Esophagus mucosa (tissue), 1 donor: ENCODE data around the gene FRMD6. TPM values are rescaled to one million over a fixed set of nuclear protein-coding genes. Genes with fewer than 3 reads are reported as not detected.
"Not testable (repeated sequence)": the region's sequence is repeated elsewhere in the genome, so short reads cannot be mapped to it uniquely, and the experiment has no call there.

Experiments used
- ATAC-seq: fragments of 200-7000 bp; cut with Tn5 transposase; one replicate; pipeline ENCODE4 v1.9.1; 2020
- total RNA-seq: library from RNA; stranded (reverse); gene quantifications from one replicate; pipeline ENCODE4 v1.2.4, GENCODE V29; 2023
- donor health status: DM: yes; HTN: yes; CAD: no.

FRMD6 gene
- total RNA-seq, 1 donor from 2014 or later = 92.0 TPM

DNA sequence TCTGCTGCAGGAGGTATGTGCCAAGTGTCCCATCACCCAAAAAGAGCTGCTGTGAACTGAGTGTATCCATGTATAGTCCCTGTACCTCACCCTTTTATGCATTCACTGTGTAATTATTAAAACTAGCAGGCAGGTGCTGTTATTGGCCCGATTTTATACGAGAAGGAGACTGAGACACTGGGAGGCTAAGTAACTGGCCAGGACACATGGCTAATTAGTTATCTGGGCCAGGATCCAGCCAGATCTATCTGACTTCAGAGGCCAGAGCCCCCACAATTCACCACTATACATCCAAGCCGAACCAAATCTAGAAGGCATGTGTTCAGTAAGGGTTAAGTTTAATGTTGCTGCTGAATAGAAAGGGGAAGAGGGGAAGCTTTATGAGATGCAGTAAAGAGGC is 73.4 kb downstream of the FRMD6 start:
- ATAC-seq = no peak

DNA sequence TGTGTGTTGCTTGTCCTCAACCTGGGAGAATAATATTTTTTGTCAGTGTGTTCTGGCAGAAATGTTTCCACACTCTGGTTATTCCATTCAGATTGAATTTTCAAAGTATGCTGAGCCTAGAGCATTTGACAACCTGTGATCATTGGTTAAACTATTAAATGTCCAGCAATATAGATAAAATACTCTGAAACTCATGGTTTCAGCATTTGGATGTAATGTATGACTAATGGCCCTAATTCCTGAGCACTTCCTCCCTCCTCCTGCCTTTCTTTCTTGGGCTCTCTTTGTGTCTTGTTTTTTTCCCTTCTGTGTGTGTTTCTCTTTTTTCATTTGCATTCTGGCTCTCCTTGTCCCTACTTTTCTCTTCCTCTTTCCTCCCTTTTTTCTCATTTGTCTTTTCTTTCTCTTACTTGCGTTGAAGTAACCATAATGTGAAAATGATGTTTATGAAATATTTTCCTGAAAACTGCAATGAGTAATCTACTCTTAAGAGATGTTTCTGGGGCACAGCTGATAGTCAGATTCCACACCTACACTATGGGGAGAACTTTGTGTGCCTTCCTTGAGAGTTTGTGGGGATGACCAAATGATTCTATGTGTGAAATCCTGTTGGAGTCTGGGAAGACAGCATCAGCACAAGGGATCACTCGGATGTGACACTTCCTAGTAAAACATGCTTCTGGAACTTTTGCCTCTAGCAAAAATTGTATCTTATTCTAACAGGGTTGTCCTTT is 74.6 kb downstream of the FRMD6 start:
- ATAC-seq = no peak

DNA sequence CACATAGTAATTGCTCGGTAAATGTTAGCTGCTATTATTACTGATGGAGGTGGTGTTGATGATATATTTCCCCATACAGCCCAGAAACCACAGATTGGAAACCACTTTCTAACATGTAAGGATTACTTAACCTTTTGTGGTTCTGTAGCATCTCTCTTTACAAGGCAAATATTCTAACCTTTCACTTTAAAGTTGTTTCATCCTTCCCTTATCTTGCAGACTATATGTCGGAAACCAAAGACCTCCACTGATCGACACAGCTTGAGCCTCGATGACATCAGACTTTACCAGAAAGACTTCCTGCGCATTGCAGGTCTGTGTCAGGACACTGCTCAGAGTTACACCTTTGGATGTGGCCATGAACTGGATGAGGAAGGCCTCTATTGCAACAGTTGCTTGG is 75.8 kb downstream of the FRMD6 start:
- no peak for ATAC-seq

DNA sequence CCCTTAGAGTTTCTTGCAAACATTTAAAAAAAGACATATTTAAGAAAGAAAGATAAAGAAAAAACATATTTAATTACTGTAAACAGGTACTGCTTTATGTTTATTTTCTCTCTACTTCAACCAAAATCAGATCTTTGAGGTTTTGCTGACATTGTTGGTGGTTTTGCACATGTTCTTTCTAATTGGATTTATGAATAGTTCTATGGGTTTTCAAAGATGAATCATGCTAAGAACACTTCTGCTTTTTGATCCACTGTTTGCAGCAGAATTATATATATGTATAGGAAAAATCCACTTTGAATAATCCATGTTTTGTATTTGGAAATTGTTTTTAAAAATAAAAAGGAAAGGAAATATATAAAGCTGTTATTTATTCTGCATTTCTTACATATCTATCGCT is 78.4 kb downstream of the FRMD6 start:
- ATAC-seq = no peak

DNA sequence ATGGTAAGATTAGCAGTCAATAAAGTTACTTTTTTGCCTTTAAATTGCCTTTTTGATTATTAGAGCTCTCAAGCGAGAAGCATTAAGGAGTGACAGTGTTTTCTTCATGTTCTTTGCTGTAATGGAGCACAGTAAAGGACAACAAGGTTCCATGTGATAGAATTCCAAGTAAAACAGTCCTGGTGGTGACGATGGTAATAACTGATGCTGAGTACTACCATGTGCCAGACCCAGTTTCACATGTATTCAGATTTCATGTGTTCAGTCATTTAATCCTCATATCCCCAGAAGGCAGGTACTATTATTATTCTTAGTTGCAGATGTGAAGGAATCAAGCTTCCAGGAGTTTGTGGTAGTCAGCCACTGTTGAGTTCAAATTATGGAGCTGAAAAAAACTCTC is 79.0 kb downstream of the FRMD6 start:
- no peak for ATAC-seq

DNA sequence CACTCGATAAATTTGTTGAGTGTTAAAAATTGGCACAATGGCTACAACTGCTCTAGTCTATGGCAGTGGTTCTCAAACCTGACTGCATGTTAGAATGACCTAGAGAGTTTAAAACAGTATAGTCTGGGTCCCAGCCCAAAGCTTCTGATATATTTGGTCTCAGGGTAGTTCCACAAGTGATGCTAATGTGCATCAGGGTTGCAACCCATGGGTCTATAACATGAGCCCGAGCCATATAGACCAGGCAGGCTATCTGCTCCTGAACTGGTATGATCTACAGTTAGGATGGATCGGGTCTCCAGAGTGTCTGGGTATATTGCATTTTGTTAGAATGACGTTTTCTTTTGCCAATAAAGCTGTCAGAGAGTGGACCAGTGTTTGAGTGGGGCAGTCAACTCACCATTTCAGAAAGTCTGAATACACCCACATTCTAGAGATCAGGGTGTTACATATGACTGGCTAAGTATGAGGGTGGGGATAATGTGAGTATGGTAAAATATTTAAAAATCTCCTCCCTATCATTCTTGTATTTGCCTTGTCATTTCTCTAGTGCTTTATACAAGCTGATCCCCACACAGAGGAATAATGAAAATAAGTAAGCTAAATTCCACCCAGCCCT is 80.9 kb downstream of the FRMD6 start:
- ATAC-seq = peak; percentile 40

DNA sequence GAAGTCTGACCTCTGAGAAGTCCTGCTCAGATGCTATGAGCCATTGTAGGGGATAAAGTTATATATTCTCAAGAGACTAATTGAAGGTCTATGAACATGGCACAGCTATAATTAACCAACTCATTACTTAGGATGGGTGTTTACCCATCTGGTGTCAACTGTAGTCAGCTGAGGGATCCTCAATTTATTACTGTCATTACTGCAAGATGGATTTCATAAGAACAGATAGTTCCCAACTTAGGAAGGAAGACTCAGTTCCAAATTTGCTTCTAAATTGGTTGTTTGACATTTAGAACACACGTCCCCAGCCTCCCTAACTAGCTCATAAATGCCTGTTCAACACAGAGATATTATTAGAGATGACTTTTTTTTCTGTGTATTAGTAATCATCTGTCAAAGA is 81.4 kb downstream of the FRMD6 start:
- no peak for ATAC-seq

DNA sequence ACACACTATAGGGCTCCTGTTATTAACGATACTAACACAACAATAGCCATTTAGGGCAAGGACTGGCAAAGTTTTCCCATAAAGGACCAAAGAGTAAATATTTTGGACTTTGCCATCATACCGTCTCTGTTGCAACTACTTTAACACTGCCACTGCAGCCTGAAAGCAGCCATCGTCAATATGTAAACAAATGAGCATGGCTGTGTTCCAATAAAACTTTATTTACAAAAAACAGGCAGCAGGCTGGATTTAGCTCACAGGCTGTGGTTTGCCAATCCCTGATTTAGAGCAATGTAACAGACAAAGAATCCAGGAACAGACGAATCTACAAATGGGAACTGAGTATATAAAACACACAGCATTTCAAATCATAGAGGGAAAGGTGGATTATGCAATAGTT is 84.1 kb downstream of the FRMD6 start:
- ATAC-seq = no peak

DNA sequence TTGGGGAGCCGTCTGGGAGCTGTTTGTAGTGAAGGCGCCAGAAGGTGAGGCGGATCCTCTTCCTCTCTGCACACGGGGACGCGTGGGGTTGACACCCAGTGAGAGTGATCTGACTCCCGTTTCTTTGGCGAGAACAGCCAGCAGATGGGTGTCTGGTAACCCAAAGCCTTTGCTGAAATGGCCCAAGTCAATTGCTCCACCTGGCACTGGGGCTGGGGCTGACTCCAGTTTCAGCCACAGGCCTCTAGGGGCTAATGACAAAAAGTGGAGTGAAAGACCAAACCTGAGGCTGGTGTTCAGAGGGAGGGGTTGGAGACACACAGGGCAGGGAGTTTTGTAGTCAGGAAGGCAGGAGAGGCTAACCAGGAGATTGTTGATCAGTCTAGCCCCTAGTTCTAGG is 87.0 kb downstream of the FRMD6 start:
- no peak for ATAC-seq

DNA sequence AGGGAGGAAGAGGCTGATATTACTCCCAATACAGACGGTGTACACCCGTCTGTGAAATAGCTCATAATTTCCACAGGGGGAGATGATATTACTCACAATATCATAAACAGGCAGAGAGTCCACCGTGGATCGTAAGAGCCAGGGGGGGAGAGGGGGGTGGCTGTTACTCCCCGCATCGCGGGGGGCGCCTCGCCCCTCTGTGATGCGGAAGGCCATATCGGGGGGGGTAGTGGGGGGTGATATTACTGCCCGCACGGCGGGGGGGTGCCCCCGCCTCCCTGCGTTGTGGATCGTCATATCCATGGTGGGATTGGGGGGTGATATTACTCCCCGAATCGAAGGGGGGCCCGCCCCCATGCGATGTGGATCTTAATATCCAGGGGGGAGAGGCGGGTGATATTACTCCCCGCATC is 91.9 kb downstream of the FRMD6 start:
- ATAC-seq = no peak

DNA sequence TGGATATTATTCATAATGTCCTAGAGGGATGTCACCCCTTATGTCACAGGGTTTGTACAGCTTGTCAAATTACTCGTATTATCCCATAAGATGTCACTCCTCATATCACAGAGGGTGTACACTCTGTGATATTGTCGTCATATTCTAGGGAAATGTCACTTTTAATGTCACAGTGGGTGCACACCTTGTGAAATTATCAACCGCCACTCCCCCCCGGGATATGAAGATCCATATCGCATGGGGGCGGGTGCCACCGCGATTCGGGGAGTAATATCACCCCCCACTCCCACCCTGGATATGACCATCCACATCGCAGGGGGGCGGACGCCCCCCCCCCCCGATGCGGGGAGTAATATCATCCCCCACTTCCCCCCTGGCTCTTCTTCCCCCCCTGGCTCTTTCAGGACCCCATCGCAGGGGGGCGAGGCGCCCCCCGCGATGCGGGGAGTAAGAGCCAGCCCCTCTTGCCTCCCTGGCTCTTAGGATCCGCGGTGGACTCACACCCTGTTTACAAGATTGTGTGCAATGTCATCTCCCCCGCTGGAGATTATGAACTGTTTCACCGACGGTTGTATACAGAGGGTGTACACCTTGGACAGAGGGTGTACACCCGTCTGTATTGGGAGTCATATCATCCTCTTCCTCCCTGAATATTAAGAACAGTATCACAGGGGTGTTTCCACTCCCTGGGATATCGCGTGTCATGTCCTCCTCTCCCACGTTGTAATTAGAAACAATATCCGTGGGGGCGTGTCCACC is 92.8 kb downstream of the FRMD6 start:
- ATAC-seq = no peak

DNA sequence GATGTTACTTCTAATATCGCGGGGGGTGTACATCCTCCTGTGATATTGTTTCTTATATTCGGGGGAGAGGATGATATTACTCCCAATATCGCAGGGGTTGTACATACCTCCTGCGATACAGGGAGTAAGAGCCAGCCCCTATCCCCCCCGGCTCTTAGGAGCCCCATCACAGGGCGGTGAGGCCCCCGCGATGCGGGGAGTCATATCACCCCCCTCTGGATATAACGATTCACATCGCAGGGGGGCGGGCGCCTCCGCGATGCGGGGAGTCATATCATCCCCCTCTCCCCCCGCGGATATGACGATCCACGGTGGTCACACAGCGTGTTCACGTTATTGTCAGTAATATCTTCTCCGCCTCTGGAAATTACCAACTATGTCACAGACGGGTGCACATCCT is 95.1 kb downstream of the FRMD6 start:
- not testable (repeated sequence) for ATAC-seq

DNA sequence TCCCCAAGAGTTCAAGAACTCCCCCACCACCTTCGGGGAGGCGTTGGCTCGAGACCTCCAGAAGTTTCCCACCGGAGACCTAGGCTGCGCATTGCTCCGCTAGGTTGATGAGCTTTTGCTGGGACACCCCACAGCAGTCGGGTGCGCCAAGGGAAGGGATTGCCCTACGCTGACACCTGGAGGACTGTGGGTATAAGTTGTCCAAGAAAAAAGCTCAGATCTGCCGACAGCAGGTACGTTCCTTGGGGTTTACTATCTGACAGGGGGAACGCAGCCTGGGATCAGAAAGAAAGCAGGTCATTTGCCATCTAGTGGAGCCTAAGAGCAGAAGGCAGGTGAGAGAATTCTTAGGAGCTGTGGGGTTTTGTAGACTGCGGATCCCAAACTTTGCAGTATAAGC is 98.8 kb downstream of the FRMD6 start:
- no peak for ATAC-seq

DNA sequence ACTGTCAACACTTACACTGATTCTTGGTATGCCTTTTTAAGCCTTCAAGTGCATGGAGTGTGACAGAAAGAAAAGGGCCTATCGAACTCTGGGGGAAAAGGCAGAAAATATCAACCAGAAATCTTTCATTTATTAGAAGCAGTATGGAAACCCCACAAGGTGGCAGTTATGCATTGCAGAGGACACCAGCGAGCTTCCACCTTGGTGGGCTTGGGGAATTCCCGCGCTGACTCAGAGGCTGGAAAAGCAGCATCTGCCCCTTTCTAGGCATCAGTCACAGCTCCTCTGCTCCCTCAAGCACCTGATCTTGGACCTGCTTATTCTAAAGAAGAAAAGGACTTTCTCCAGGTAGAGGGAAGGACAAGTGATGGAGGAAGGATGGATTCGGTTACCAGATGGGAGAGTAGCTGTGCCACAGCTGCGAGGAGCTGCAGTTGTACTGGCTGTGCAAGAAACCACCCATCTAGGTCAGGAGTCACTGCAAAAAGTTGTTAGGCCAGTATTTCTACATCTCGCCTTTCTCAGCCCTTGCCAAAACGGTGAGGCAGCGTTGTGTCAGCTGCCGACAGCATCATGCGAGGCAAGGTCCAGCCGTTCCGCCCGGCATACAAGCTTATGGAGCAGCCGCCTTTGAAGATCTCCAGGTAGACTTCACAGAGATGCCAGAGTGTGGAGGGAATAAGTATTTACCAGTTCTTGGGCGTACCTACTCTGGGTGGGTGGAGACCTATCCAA is 100.1 kb downstream of the FRMD6 start:
- ATAC-seq = not testable (repeated sequence)

DNA sequence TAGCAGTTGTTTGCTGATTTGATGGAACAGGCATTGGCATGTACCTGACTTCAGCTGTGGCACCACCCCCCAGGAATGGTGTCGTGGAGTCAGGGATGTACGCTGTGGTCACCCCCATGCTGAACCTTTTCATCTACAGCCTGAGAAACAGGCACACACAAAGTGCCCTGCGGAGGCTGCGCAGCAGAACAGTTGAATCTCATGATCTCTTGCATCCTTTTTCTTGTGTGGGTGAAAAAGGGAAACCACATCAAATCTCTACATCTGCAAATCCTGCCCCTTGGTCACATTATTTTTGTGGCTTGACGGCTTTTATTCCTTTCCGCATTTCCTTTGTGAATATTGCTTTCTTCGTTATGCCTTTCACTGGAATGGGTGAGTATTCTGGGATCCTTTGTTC is 106.0 kb downstream of the FRMD6 start:
- not testable (repeated sequence) for ATAC-seq

DNA sequence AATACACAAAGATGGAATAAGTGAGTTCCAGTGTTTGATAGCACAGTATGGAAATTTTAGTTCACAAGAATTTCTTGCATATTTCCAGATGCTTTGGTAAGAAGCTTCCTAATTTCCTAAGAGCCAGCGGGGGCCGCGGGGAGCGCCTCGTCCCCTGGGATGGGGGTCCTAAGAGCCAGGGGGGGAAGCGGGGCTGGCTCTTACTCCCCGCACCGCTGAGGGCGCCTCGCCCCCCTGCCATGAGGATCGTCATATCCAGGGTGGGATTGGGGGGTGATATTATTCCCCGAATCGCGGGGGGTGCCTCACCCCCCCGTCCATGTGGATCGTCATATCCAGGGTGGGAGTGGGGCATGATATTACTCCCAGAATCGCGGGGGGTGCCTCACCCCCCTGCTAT is 108.2 kb downstream of the FRMD6 start:
- no peak for ATAC-seq

DNA sequence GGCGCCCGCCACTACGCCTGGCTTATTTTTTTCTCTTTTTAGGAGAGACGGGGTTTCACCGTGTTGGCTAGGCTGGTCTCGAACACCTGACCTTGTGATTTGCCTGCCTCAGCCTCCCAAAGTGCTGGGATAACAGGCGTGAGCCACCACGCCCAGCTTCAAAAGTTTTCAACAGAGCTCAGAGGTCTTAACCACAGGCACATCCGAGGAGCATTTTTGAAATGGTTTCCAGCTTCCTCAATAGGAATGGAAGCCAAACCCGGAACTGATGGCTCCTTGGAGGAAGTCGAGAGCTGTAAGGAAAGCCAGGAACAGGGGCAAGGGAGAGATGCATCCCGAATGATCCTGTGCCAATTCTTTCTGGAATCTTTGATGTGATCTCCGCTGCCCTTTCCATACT is 114.0 kb downstream of the FRMD6 start:
- ATAC-seq = not testable (repeated sequence)

DNA sequence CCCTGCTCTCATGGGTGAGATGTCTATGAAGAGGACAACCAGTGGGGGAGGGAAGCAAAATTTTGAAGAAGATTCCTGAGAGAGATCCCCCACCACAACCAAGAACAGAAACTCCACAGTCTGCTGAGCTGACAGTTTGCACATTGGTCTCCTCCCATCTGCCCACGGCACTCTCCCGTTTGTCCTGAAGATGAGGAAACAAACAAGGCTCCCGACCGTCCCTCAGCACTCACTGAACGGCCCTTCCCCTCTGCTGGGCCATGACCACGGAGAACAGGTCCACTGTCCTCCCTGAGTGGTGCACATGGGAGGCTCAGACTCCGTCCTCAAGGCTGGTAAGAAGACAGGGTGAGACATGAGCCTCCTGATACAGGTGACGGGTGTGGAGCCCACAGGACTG is 114.9 kb downstream of the FRMD6 start:
- not testable (repeated sequence) for ATAC-seq

DNA sequence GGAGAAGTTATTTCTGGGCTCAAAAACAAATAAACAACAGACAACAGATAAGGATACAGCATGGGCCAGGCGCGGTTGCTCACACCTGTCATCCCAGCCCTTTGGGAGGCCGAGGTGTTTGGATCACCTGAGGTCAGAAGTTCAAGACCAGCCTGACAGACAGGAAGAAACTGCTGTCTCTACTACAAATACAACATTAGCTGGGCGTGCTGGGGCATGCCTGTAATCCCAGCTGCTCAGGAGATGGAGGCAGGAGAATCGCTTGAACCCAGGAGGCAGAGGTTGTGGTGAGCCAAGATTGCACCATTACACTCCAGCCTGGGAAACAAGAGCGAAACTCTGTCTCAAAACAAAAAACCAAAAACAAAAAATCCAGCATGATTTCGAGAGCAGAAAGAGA is 117.6 kb downstream of the FRMD6 start:
- not testable (repeated sequence) for ATAC-seq

DNA sequence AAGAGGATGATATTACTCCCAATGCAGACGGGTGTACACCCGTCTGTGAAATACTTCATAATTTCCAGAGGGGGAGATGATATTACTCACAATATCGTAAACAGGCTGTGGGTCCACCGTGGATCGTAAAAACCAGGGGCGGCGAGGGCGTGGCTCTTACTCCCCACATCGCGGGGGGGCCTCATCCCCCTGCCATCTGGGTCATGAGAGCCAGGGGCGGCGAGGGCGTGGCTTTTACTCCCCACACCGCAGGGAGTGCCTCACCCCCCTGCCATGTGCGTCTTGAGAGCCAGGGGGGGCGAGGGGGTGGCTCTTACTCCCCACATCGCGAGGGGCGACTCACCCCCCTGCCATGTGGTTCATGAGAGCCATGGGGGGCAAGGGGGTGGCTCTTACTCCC is 122.5 kb downstream of the FRMD6 start:
- peak; percentile 22 for ATAC-seq

DNA sequence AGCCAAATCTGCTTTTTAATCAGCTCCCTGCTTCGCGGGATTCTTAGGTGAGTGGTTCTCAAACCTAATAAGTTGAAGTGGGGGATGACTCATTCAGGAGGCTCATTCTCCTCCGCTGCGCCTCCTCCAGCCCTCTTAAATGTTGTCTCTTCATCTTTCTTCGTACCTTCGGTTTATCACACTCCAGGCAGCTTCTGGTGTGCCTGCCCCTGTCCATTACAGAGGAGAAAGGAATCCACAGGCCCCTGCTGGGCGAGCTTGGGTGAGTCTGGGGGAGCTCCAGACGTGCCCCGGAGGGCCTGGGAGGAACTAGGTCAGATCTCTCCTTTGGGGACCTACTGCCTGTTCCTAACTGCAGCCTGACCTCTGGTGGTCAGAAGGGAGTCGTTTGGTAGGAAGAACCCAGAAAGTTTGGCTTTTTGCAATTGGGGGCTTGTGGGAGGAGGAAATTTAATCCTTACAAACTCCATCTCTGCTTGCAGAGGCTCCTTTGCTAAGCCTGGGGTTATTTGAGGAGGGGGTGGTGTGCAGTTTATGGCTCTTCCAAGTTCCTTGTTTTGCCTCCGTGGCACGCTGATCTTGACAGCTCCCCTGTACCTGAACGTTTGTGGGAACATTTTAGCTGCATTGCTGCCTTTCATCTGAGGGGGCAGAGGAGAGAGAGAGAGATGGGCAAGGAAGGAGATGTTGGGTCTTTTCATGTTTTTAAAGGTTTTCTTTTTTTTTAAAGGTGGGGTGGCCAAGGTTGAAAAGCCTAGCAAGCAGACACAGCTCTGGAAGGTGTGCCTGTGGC is 124.6 kb downstream of the FRMD6 start:
- ATAC-seq = peak; percentile 74

DNA sequence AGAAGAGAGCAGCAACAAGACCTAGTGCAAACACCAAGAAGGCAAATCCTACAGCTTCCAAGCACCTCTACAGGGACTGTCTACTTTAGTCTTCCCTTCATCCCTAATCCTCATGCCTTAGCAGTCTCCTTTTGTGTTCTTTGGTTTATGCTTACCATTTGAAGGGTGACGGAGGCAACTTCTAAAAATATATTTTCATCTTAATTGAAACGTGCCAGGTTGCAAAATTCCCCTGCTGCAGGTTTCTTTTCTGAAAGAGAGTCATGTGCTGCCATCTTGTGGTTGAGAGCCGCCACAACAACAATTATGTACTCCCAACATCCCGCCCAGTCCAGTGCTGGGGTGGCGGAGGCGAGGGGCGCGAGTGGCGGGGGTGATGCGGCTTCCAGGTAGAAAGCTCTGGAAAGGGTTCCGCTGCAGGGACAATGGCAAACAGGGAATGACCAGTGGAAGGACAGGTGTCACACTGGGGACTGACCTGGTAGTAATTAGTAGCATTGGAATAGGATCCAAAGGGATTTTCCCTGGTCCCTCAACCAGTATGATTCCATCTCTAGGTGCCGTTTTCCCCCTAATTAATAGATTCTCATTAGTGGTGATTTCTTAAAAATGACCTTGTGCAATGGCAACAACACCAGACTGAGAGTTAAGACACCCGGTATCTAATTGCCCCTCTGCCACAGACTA is 128.4 kb downstream of the FRMD6 start:
- ATAC-seq = peak; percentile 58
